IPS-NIHi7 (cell line): Measurements from ENCODE around the gene ASXL1.
"Not testable (repeated sequence)": the region's sequence is repeated elsewhere in the genome, so short reads cannot be mapped to it uniquely, and the experiment has no call there.

ENCODE experiments used
- DNase-seq: peaks from one replicate; pipeline ENCODE4 v3.0.0; 2012; ENCODE audit warnings: mixed read lengths; ENCODE audit errors: extremely low spot score

ASXL1 gene

GRCh38 chr20:32362901-32363364 is 4.8 kb downstream of the ASXL1 start:
- no peak for DNase-seq

- no peak for DNase-seq
Measured at GRCh38 chr20:32363492-32363891, 5.4 kb downstream of the ASXL1 start.

GRCh38 chr20:32364554-32365208 is 6.5 kb downstream of the ASXL1 start:
- DNase-seq = no peak

GRCh38 chr20:32365564-32365963 is 7.4 kb downstream of the ASXL1 start:
- DNase-seq = no peak

GRCh38 chr20:32366380-32366779 is 8.2 kb downstream of the ASXL1 start:
- no peak for DNase-seq

- no peak for DNase-seq
Measured at GRCh38 chr20:32368323-32368722, 10.2 kb downstream of the ASXL1 start.

GRCh38 chr20:32368925-32369324 is 10.8 kb downstream of the ASXL1 start:
- DNase-seq = no peak

- no peak for DNase-seq
Measured at GRCh38 chr20:32370897-32371296, 12.8 kb downstream of the ASXL1 start.

GRCh38 chr20:32378461-32378860 is 20.3 kb downstream of the ASXL1 start:
- no peak for DNase-seq

- not testable (repeated sequence) for DNase-seq
Measured at GRCh38 chr20:32380037-32380436, 21.9 kb downstream of the ASXL1 start.

GRCh38 chr20:32380745-32381144 is 22.6 kb downstream of the ASXL1 start:
- no peak for DNase-seq

GRCh38 chr20:32382102-32382950 is 24.2 kb downstream of the ASXL1 start:
- DNase-seq = no peak

- not testable (repeated sequence) for DNase-seq
Measured at GRCh38 chr20:32383441-32383840, 25.3 kb downstream of the ASXL1 start.

- no peak for DNase-seq
Measured at GRCh38 chr20:32385541-32385940, 27.4 kb downstream of the ASXL1 start.

- DNase-seq = no peak
Measured at GRCh38 chr20:32386091-32386490, 28.0 kb downstream of the ASXL1 start.

GRCh38 chr20:32387252-32387651 is 29.1 kb downstream of the ASXL1 start:
- DNase-seq = no peak

- no peak for DNase-seq
Measured at GRCh38 chr20:32391003-32391402, 32.9 kb downstream of the ASXL1 start.

GRCh38 chr20:32395066-32395465 is 36.9 kb downstream of the ASXL1 start:
- DNase-seq = no peak

GRCh38 chr20:32396646-32397160 is 38.6 kb downstream of the ASXL1 start:
- no peak for DNase-seq

GRCh38 chr20:32397567-32398084 is 39.5 kb downstream of the ASXL1 start:
- DNase-seq = no peak

- DNase-seq = no peak
Measured at GRCh38 chr20:32400476-32400875, 42.3 kb downstream of the ASXL1 start.

GRCh38 chr20:32404017-32404416 is 45.9 kb downstream of the ASXL1 start:
- no peak for DNase-seq

- no peak for DNase-seq
Measured at GRCh38 chr20:32406701-32407100, 48.6 kb downstream of the ASXL1 start.
